ENCODE data around the gene ZDHHC14.
"Not testable (repeated sequence)": the region's sequence is repeated elsewhere in the genome, so short reads cannot be mapped to it uniquely, and the experiment has no call there.

ZDHHC14 gene

DNA sequence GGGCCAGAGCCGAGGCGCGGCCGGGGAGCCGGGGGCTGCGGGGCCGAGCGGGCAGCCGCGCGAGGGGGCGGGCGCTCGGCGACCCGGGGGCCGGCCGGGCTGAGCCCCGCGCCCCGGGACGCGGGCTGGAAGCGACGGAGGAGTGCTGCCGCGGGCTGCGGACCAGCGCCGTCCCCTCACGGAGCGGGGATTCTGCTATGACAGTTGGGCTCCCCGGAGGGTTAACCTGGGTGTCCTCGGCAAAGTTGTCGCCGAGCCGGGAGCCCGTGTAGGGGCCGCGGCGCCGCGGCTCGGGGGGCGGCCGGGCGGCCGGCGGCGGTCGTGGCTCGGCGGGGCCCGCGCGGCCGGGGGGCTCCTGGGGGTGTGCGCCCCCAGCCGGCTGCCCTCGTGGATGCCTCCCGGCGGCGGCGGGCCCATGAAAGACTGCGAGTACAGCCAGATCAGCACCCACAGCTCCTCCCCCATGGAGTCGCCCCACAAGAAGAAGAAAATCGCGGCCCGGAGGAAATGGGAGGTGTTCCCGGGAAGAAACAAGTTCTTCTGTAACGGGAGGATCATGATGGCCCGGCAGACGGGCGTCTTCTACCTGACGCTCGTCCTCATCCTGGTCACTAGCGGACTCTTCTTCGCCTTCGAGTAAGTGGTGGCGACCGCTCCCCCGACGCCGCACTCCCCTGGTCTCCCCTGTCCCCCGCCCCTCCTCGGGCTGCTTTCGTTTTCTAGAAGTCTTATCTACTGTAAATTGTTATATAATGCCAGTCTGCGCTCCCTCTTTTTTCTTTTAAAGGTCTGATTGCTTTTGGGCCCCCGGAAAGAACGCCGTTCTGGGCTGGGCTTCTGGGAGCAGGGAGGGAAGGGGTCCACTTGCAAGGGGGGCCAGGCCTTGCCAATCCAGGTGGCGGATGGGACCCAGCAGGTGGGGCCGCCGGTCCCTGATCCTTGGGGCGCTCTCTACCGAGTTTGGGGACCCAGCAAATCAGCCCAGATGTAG is 936 bp downstream of the ZDHHC14 start:
- DNase-seq (ENCODE audit: low read depth in 2 of 2) = peak; percentile 35 to 40

DNA sequence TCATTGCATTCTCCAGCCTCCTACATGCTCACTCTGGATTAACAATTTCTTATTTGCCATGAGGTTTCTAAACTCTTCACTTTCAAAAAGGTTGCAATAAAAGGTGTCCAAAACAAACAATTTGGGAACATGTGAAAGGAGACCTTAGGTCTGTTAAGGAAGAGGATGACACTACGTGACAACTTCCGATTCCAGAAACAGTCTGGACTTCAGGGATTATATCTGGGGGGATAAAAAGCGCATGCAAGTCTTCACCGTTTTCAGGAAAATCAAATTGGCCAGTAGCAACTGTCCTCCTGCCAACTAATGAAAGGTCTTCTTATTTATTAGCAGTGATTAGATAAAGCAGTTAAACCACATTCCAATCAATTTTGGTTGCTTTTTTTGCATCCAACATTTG is 1.8 kb downstream of the ZDHHC14 start:
- DNase-seq (ENCODE audit: low read depth in 2 of 2) = no peak

DNA sequence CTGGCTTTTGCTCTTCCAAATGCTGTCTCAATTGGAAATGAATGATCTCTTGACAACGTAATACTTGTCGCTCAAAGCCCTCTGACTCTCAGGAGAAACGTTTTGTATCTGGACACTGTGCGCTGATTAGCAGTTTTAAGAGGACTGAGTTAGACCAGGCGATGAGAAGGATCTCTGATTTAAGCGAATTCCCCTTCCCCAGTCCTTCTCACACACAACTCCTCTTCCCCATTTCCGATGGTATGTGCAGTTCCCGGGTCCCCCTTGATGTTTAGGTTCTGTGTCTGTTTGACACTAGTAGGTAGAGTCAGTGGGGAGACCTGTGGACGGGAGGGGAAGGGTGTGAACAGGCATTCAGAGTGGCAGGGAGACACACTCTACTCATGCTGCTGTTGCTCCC is 2.5 kb downstream of the ZDHHC14 start:
- DNase-seq (ENCODE audit: low read depth in 2 of 2) = no peak

GRCh38 chr6:157384962-157385361 is 4.0 kb downstream of the ZDHHC14 start:
- DNase-seq (ENCODE audit: low read depth in 2 of 2) = not testable (repeated sequence)

- DNase-seq (ENCODE audit: low read depth in 2 of 2) = no peak
Observed at GRCh38 chr6:157385482-157385881, 4.5 kb downstream of the ZDHHC14 start.

- no peak for DNase-seq (ENCODE audit: low read depth in 2 of 2)
Observed at GRCh38 chr6:157386023-157386422, 5.0 kb downstream of the ZDHHC14 start.

DNA sequence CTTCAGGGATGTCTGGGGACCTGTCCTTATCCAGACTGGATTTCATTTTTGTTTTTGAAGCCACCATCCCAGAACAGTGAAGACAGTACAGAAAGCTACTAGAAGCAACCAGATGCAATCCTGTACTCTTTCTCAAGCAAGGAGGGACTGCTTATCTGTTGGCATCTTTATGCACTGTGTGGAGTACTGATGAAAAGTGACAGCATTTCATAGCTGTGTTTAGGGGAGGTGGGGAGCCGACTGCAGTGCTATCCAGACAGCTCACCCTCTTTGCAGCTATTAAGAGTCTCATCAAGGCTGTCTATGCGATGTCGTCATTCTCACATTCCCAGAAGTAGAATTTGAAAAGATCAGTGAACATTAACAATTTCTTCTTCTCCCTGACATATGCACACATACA is 5.5 kb downstream of the ZDHHC14 start:
- DNase-seq (ENCODE audit: low read depth in 2 of 2) = no peak

- no peak for DNase-seq (ENCODE audit: low read depth in 2 of 2)
Observed at GRCh38 chr6:157388924-157389323, 7.9 kb downstream of the ZDHHC14 start.

DNA sequence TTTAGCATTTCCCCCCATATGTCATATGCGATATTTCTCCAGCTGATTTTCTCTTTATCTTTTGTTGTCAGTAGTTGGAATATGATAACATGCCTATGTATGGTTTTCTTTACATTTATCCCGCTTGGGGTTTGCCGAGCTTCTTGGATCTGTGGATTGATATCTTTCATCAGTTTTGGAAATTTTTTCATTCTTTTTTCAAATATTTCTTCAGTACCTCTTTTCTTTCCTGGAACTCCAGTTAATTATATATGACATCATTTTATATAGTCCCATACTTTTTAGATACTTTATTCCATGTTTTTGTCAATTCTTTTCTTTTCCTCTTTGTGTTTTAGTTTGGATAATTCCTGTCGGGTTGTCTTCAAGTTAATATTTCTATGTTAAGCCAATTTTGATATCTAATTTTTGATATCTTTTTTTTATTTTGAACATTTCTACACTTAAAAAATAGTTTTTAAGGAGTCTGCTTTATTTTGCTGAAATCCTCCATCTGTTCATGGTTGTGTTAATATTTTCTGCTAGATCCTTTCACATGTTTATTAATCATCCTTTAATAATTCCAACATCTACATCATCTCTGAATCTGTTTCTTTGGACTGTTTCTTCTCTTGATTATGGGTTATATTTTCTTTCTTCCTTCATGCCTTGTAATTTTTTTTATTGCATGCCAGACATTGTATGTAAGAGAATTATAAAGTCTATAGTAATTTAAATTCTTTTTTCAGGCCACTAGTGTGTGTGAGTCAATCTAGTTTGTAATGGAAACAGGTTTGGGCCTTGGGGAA is 9.5 kb downstream of the ZDHHC14 start:
- DNase-seq (ENCODE audit: low read depth in 2 of 2) = no peak

GRCh38 chr6:157392927-157393668 is 12.1 kb downstream of the ZDHHC14 start:
- DNase-seq (ENCODE audit: low read depth in 2 of 2) = no peak

DNA sequence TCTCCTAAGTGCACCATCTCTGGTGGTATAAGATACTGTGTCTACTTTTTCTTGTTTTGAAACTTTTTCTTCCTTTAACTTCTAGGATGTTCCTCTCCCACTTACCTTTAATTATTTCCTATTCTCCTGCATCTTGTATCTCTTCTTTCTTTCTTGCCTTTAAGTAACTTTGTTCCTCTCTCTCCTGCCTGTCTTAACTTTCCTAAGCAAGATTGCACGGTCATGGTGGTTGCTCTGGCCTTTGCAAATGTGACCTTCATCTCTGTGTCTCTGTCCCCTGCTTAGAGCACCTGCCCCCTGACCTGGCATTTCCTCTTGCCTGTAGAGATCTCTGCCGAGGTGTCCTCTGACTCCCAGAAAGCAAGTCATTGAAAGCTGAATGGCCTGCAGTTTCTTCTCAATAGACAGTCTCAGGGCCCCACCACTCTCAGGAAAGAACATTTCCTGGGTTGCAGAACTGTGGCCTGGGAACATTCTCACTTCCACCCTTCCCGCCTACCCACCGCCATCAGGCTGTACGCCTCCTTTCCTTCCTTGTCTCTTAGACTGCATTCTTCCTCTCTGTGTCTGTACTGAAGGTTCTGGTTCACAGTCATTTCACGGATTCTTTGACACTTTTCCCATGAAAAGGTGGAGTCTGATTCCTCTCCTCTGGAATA is 12.8 kb downstream of the ZDHHC14 start:
- no peak for DNase-seq (ENCODE audit: low read depth in 2 of 2)

DNA sequence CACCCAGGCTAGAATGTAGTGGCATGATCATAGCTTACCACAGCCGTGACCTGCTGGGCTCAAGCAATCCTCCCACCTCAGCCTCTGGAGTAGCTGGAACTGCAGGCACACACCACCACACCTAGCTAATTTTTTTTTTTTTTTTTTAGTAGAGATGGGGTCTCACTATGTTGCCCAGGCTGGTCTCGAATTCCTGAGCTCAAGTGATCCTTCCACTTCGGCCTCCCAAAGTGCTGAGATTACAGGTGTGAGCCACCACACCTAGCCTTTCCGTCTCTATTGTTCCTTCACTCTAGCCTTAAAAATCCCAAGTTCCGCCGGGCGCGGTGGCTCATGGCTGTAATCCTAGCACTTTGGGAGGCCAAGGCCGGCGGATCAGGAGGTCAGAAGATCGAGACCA is 14.2 kb downstream of the ZDHHC14 start:
- not testable (repeated sequence) for DNase-seq (ENCODE audit: low read depth in 2 of 2)

- DNase-seq (ENCODE audit: low read depth in 2 of 2) = no peak
Observed at GRCh38 chr6:157396026-157396425, 15.0 kb downstream of the ZDHHC14 start.

- no peak for DNase-seq (ENCODE audit: low read depth in 2 of 2)
Observed at GRCh38 chr6:157397660-157398059, 16.7 kb downstream of the ZDHHC14 start.

GRCh38 chr6:157398151-157398550 is 17.2 kb downstream of the ZDHHC14 start:
- DNase-seq (ENCODE audit: low read depth in 2 of 2) = no peak

- no peak for DNase-seq (ENCODE audit: low read depth in 2 of 2)
Observed at GRCh38 chr6:157400676-157401075, 19.7 kb downstream of the ZDHHC14 start.

- no peak for DNase-seq (ENCODE audit: low read depth in 2 of 2)
Observed at GRCh38 chr6:157401734-157402338, 20.8 kb downstream of the ZDHHC14 start.

- DNase-seq (ENCODE audit: low read depth in 2 of 2) = no peak
Observed at GRCh38 chr6:157402996-157403685, 22.2 kb downstream of the ZDHHC14 start.

DNA sequence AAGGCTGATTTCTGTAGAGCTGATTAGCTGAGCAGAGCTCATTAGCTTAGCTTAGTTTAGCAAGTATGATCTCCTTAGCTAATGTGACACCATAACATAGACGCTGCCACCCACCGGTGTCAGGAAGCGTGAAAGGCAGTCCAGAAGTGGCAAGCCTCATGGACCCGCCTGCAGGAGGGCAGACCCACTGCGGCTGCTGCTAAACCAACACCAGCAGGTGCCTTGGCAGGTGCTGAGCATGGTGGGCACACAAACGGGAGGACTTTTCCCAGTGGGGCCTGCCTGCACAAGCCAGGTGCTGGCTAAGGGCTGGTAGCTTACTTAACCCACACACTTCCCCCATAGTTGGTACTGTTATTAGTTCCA is 22.7 kb downstream of the ZDHHC14 start:
- DNase-seq (ENCODE audit: low read depth in 2 of 2) = no peak

GRCh38 chr6:157405986-157406385 is 25.0 kb downstream of the ZDHHC14 start:
- no peak for DNase-seq (ENCODE audit: low read depth in 2 of 2)

GRCh38 chr6:157406661-157407060 is 25.7 kb downstream of the ZDHHC14 start:
- DNase-seq (ENCODE audit: low read depth in 2 of 2) = no peak
